ENCODE results near the gene DNAJC12. TPM values are rescaled to one million over a fixed set of nuclear protein-coding genes. Genes with fewer than 3 reads are reported as not detected.

The DNAJC12 gene
- total RNA-seq, 5 donors from 2014 or later (not counting 1 experiment from before 2014, with no cell fraction given): 0.20 to 0.28 TPM; not detected in 3

- no peaks in the 10 kb centered on the region for H3K9me3 ChIP-seq
- DNase-seq (no peak), ATAC-seq (replicated peaks in 1 of 4) (no peak)
- no peaks in the 10 kb centered on the region for H3K4me1 ChIP-seq (ENCODE audit: control insufficient read depth in 1 of 2, extremely low read depth in 1 of 2, insufficient read depth in 2 of 2, low read length in 2 of 2)
- Mint-ChIP-seq H3K9me3 (no peaks in the 10 kb centered on the region), H3K4me1 (no peaks in the 10 kb centered on the region), H3K4me3 (no peak overlapping the region), H3K27ac (no peak overlapping the region), H3K36me3 (no peaks in the 10 kb centered on the region), H3K27me3 (peaks cover 4 to 6% of the 10 kb centered on the region in 2 donors)
- POLR2A ChIA-PET: interaction anchor here (0.6 to 0.7 kb wide), 4 partner anchors 9 to 828 kb away, joined by 3 to 9 read pairs (median 4); no protein-coding TSS in a partner anchor
- H3K36me3 ChIP-seq (ENCODE audit: control insufficient read depth in 2 of 2, extremely low read depth in 1 of 2, insufficient read depth in 1 of 2, low read length in 1 of 2): no peaks in the 10 kb centered on the region
- H3K27me3 ChIP-seq (replicated peaks in 1 of 2; ENCODE audit: control insufficient read depth in 2 of 2, extremely low read depth in 1 of 2, insufficient read depth in 2 of 2, low read length in 1 of 2): peaks cover 0 to 2% of the 10 kb centered on the region in 2 experiments
- no CpG with 5 or more reads among the region's 4 CpGs for WGBS (ENCODE audit: insufficient coverage)
- CTCF ChIA-PET: interaction anchor here in 1 of 2 donors (0.6 kb wide), 1 partner anchor 734 kb away, joined by 4 read pairs; no protein-coding TSS in a partner anchor
- no peak overlapping the region for H3K27ac ChIP-seq (ENCODE audit: low read length)
- H3K4me3 ChIP-seq (ENCODE audit: control insufficient read depth in 1 of 2, extremely low read depth in 1 of 2, low read length in 1 of 2): no peak overlapping the region
Observed at GRCh38 chr10:67815571-67816059, 22.4 kb downstream of the DNAJC12 start.

- no peaks in the 10 kb centered on the region for H3K36me3 Mint-ChIP-seq
- Histone ChIP-seq H3K4me3 (ENCODE audit: control insufficient read depth in 1 of 2, extremely low read depth in 1 of 2, low read length in 1 of 2) (no peak overlapping the region), H3K36me3 (ENCODE audit: control insufficient read depth in 2 of 2, extremely low read depth in 1 of 2, insufficient read depth in 1 of 2, low read length in 1 of 2) (no peaks in the 10 kb centered on the region), H3K27me3 (replicated peaks in 1 of 2; ENCODE audit: control insufficient read depth in 2 of 2, extremely low read depth in 1 of 2, insufficient read depth in 2 of 2, low read length in 1 of 2) (no peaks in the 10 kb centered on the region), H3K9me3 (no peaks in the 10 kb centered on the region), H3K27ac (ENCODE audit: low read length) (no peak overlapping the region), H3K4me1 (ENCODE audit: control insufficient read depth in 1 of 2, extremely low read depth in 1 of 2, insufficient read depth in 2 of 2, low read length in 2 of 2) (no peaks in the 10 kb centered on the region)
- no peak for DNase-seq
- POLR2A ChIA-PET: no interaction called here
- H3K27me3 Mint-ChIP-seq: peaks cover 9 to 11% of the 10 kb centered on the region in 2 donors
- H3K4me1 Mint-ChIP-seq: no peaks in the 10 kb centered on the region
- no peaks in the 10 kb centered on the region for H3K9me3 Mint-ChIP-seq
- CTCF ChIA-PET: interaction anchor here in 1 of 2 donors (0.5 to 0.7 kb wide), 3 partner anchors 10 to 208 kb away, joined by 3 to 4 read pairs (median 3); no protein-coding TSS in a partner anchor
- ATAC-seq (replicated peaks in 1 of 4): no peak
- H3K27ac Mint-ChIP-seq: no peak overlapping the region
- 86% methylated on average over 2 of the region's 4 CpGs for WGBS (ENCODE audit: insufficient coverage)
- no peak overlapping the region for H3K4me3 Mint-ChIP-seq
Observed at GRCh38 chr10:67812007-67812406, 26.0 kb downstream of the DNAJC12 start.

GRCh38 chr10:67809107-67809506, 28.9 kb downstream of the DNAJC12 start:
- Histone ChIP-seq H3K4me3 (ENCODE audit: control insufficient read depth in 1 of 2, extremely low read depth in 1 of 2, low read length in 1 of 2) (no peak overlapping the region), H3K27ac (ENCODE audit: low read length) (no peak overlapping the region), H3K9me3 (no peaks in the 10 kb centered on the region), H3K36me3 (ENCODE audit: control insufficient read depth in 2 of 2, extremely low read depth in 1 of 2, insufficient read depth in 1 of 2, low read length in 1 of 2) (no peaks in the 10 kb centered on the region), H3K4me1 (ENCODE audit: control insufficient read depth in 1 of 2, extremely low read depth in 1 of 2, insufficient read depth in 2 of 2, low read length in 2 of 2) (no peaks in the 10 kb centered on the region), H3K27me3 (replicated peaks in 1 of 2; ENCODE audit: control insufficient read depth in 2 of 2, extremely low read depth in 1 of 2, insufficient read depth in 2 of 2, low read length in 1 of 2) (no peaks in the 10 kb centered on the region)
- Mint-ChIP-seq H3K9me3 (no peaks in the 10 kb centered on the region), H3K27ac (no peak overlapping the region), H3K4me1 (no peaks in the 10 kb centered on the region), H3K27me3 (peaks cover 7 to 11% of the 10 kb centered on the region in 2 donors), H3K4me3 (no peak overlapping the region), H3K36me3 (no peaks in the 10 kb centered on the region)
- no peak for DNase-seq
- ChIA-PET POLR2A (no interaction called here), CTCF (no interaction called here)
- ATAC-seq (replicated peaks in 1 of 4): no peak
- no CpG with 5 or more reads among the region's 2 CpGs for WGBS (ENCODE audit: insufficient coverage)

GRCh38 chr10:67808704-67809103, 29.3 kb downstream of the DNAJC12 start:
- H3K4me3 ChIP-seq (ENCODE audit: control insufficient read depth in 1 of 2, extremely low read depth in 1 of 2, low read length in 1 of 2): no peak overlapping the region
- Mint-ChIP-seq H3K27me3 (peaks cover 7 to 11% of the 10 kb centered on the region in 2 donors), H3K27ac (no peak overlapping the region), H3K36me3 (no peaks in the 10 kb centered on the region), H3K9me3 (no peaks in the 10 kb centered on the region), H3K4me1 (no peaks in the 10 kb centered on the region), H3K4me3 (no peak overlapping the region)
- ChIA-PET CTCF (no interaction called here), POLR2A (no interaction called here)
- no peaks in the 10 kb centered on the region for H3K9me3 ChIP-seq
- no peaks in the 10 kb centered on the region for H3K27me3 ChIP-seq (replicated peaks in 1 of 2; ENCODE audit: control insufficient read depth in 2 of 2, extremely low read depth in 1 of 2, insufficient read depth in 2 of 2, low read length in 1 of 2)
- no peak for ATAC-seq (replicated peaks in 1 of 4)
- H3K27ac ChIP-seq (ENCODE audit: low read length): no peak overlapping the region
- H3K4me1 ChIP-seq (ENCODE audit: control insufficient read depth in 1 of 2, extremely low read depth in 1 of 2, insufficient read depth in 2 of 2, low read length in 2 of 2): no peaks in the 10 kb centered on the region
- no peaks in the 10 kb centered on the region for H3K36me3 ChIP-seq (ENCODE audit: control insufficient read depth in 2 of 2, extremely low read depth in 1 of 2, insufficient read depth in 1 of 2, low read length in 1 of 2)
- no peak for DNase-seq
- no CpG with 5 or more reads among the region's 1 CpG for WGBS (ENCODE audit: insufficient coverage)

GRCh38 chr10:67807855-67808456, 30.0 kb downstream of the DNAJC12 start:
- DNase-seq (no peak), ATAC-seq (replicated peaks in 1 of 4) (no peak)
- H3K4me1 ChIP-seq (ENCODE audit: control insufficient read depth in 1 of 2, extremely low read depth in 1 of 2, insufficient read depth in 2 of 2, low read length in 2 of 2): no peaks in the 10 kb centered on the region
- Mint-ChIP-seq H3K27me3 (peaks cover 7 to 11% of the 10 kb centered on the region in 2 donors), H3K9me3 (no peaks in the 10 kb centered on the region), H3K4me3 (no peak overlapping the region), H3K27ac (no peak overlapping the region), H3K36me3 (no peaks in the 10 kb centered on the region), H3K4me1 (no peaks in the 10 kb centered on the region)
- H3K27me3 ChIP-seq (replicated peaks in 1 of 2; ENCODE audit: control insufficient read depth in 2 of 2, extremely low read depth in 1 of 2, insufficient read depth in 2 of 2, low read length in 1 of 2): no peaks in the 10 kb centered on the region
- H3K27ac ChIP-seq (ENCODE audit: low read length): no peak overlapping the region
- H3K4me3 ChIP-seq (ENCODE audit: control insufficient read depth in 1 of 2, extremely low read depth in 1 of 2, low read length in 1 of 2): no peak overlapping the region
- no peaks in the 10 kb centered on the region for H3K36me3 ChIP-seq (ENCODE audit: control insufficient read depth in 2 of 2, extremely low read depth in 1 of 2, insufficient read depth in 1 of 2, low read length in 1 of 2)
- POLR2A ChIA-PET: no interaction called here
- WGBS (ENCODE audit: insufficient coverage): 80% methylated on average over 1 of the region's 4 CpGs
- CTCF ChIA-PET: interaction anchor here in 1 of 2 donors (0.6 kb wide), 1 partner anchor 64 kb away, joined by 3 read pairs; no protein-coding TSS in a partner anchor
- no peaks in the 10 kb centered on the region for H3K9me3 ChIP-seq

- Histone ChIP-seq H3K9me3 (no peaks in the 10 kb centered on the region), H3K4me1 (ENCODE audit: control insufficient read depth in 1 of 2, extremely low read depth in 1 of 2, insufficient read depth in 2 of 2, low read length in 2 of 2) (no peaks in the 10 kb centered on the region), H3K27me3 (replicated peaks in 1 of 2; ENCODE audit: control insufficient read depth in 2 of 2, extremely low read depth in 1 of 2, insufficient read depth in 2 of 2, low read length in 1 of 2) (no peaks in the 10 kb centered on the region), H3K4me3 (ENCODE audit: control insufficient read depth in 1 of 2, extremely low read depth in 1 of 2, low read length in 1 of 2) (no peak overlapping the region), H3K36me3 (ENCODE audit: control insufficient read depth in 2 of 2, extremely low read depth in 1 of 2, insufficient read depth in 1 of 2, low read length in 1 of 2) (no peaks in the 10 kb centered on the region), H3K27ac (ENCODE audit: low read length) (no peak overlapping the region)
- no peaks in the 10 kb centered on the region for H3K36me3 Mint-ChIP-seq
- POLR2A ChIA-PET: no interaction called here
- peaks cover 0 to 4% of the 10 kb centered on the region in 2 donors for H3K27me3 Mint-ChIP-seq
- CTCF ChIA-PET: no interaction called here
- DNase-seq: no peak
- ATAC-seq (replicated peaks in 1 of 4): no peak
- H3K27ac Mint-ChIP-seq: no peak overlapping the region
- no peaks in the 10 kb centered on the region for H3K9me3 Mint-ChIP-seq
- H3K4me1 Mint-ChIP-seq: no peaks in the 10 kb centered on the region
- no peak overlapping the region for H3K4me3 Mint-ChIP-seq
Observed at GRCh38 chr10:67804395-67804678, 33.7 kb downstream of the DNAJC12 start.
